ENCODE measurements around the gene GPRASP1. TPM values are rescaled to one million over a fixed set of nuclear protein-coding genes. Genes with fewer than 3 reads are reported as not detected.
"Not testable (repeated sequence)": the region's sequence is repeated elsewhere in the genome, so short reads cannot be mapped to it uniquely, and the experiment has no call there.

The GPRASP1 gene
- total RNA-seq, 6 experiments from 2014 or later = 0.76 to 1.1 (median 0.95) TPM

DNA sequence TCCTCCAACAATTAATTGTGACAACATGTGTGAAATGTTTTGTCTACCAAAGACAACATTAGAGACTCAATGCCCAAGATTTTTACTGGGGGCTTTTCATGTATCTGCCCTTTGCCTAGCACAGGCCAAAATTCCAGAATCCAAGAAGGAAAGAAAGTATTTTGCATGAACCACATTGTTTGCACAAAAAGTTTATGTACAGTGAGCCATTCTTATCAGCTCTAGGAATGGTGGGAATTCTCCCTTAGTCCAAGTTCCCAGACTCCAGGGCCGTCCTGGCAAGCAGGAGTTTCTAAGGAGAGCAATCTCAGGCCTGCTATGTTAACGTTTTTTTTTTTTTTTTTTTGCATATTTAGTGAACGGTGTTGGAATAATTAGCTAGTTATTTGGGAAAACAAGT lies 21.6 kb downstream of the GPRASP1 start:
- H3K36me3 Mint-ChIP-seq (ENCODE audit: low read depth) = peaks cover 5% of the 10 kb centered on the region; the same call in 1 of the 2 replicates

DNA sequence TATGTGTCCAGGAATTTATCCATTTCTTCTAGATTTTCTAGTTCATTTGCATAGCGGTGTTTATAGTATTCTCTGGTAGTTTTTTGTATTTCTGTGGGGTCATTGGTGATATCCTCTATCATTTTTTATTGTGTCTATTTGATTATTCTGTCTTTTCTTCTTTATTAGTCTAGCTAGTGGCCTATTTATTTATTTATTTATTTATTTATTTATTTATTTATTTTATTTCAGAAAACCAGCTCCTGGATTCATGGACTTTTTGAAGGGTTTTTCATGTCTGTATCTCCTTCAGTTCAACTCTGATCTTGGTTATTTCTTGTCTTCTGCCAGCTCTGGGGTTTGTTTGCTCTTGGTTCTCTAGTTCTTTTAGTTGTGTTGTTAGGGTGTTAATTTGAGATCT lies 26.2 kb downstream of the GPRASP1 start:
- not testable (repeated sequence) for DNase-seq; H3K27me3 Mint-ChIP-seq (ENCODE audit: insufficient read depth); H3K9me3 Mint-ChIP-seq; H3K27ac Mint-ChIP-seq; H3K4me3 Mint-ChIP-seq; H3K36me3 Mint-ChIP-seq (ENCODE audit: low read depth); H3K4me1 Mint-ChIP-seq (ENCODE audit: low read depth)

More for the DNA sequence above, 21.6 kb downstream of the GPRASP1 start:
- no peaks in the 10 kb centered on the region; the same call in 1 of the 2 replicates for H3K4me1 Mint-ChIP-seq (ENCODE audit: low read depth)
- H3K27ac Mint-ChIP-seq = no peak overlapping the region
- TF ChIP-seq CTCF (IDR thresholded peaks at IDR 0.05) = no peak
- H3K27me3 Mint-ChIP-seq (ENCODE audit: insufficient read depth) = no peaks in the 10 kb centered on the region
- H3K9me3 Mint-ChIP-seq = no peaks in the 10 kb centered on the region
- no peak overlapping the region for H3K4me3 Mint-ChIP-seq
- no peak for DNase-seq

GRCh38 chrX:102684772-102685520 lies 33.7 kb downstream of the GPRASP1 start:
- peaks cover 1% of the 10 kb centered on the region; the same call in 1 of the 2 replicates for H3K27me3 Mint-ChIP-seq (ENCODE audit: insufficient read depth)
- no peak for TF ChIP-seq CTCF (IDR thresholded peaks at IDR 0.05)
- H3K4me3 Mint-ChIP-seq = no peak overlapping the region
- no peak for DNase-seq
- no peak overlapping the region for H3K27ac Mint-ChIP-seq
- H3K4me1 Mint-ChIP-seq (ENCODE audit: low read depth) = no peaks in the 10 kb centered on the region
- H3K36me3 Mint-ChIP-seq (ENCODE audit: low read depth) = no peaks in the 10 kb centered on the region; the same call in 1 of the 2 replicates
- H3K9me3 Mint-ChIP-seq = peaks cover 6% of the 10 kb centered on the region; the same call in 1 of the 2 replicates

GRCh38 chrX:102694749-102695148 lies 43.5 kb downstream of the GPRASP1 start:
- H3K4me3 Mint-ChIP-seq = no peak overlapping the region
- no peak overlapping the region for H3K27ac Mint-ChIP-seq
- no peak for TF ChIP-seq CTCF (IDR thresholded peaks at IDR 0.05)
- H3K36me3 Mint-ChIP-seq (ENCODE audit: low read depth) = no peaks in the 10 kb centered on the region
- no peaks in the 10 kb centered on the region for H3K27me3 Mint-ChIP-seq (ENCODE audit: insufficient read depth)
- no peaks in the 10 kb centered on the region for H3K4me1 Mint-ChIP-seq (ENCODE audit: low read depth)
- H3K9me3 Mint-ChIP-seq = no peaks in the 10 kb centered on the region
- DNase-seq = no peak

DNA sequence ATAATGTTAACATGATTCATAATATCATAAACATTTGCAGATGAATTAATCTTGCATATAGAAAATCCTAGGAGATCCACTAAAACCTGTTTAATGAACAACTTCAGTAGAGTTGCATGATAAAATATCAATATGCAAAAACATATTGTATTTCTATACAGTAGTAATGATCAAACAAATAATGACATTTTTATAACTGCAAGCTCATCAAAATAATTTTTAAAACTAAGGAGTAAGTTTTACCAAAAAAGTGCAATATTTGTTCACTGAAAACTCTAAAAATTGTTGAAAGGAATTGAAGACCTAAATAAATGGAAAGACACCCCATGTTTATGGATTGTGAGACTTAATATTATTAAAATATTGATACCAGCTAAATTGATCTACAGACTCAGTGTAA lies 45.0 kb downstream of the GPRASP1 start:
- Mint-ChIP-seq H3K27me3 (ENCODE audit: insufficient read depth) (no peaks in the 10 kb centered on the region), H3K27ac (no peak overlapping the region), H3K4me3 (no peak overlapping the region), H3K36me3 (ENCODE audit: low read depth) (no peaks in the 10 kb centered on the region), H3K9me3 (no peaks in the 10 kb centered on the region), H3K4me1 (ENCODE audit: low read depth) (no peaks in the 10 kb centered on the region)
- DNase-seq = no peak
- no peak for TF ChIP-seq CTCF (IDR thresholded peaks at IDR 0.05)

- no peaks in the 10 kb centered on the region for H3K36me3 Mint-ChIP-seq (ENCODE audit: low read depth)
- H3K4me1 Mint-ChIP-seq (ENCODE audit: low read depth) = no peaks in the 10 kb centered on the region
- H3K4me3 Mint-ChIP-seq = no peak overlapping the region
- peak; percentile 4 for DNase-seq
- H3K27me3 Mint-ChIP-seq (ENCODE audit: insufficient read depth) = no peaks in the 10 kb centered on the region
- H3K9me3 Mint-ChIP-seq = no peaks in the 10 kb centered on the region
- TF ChIP-seq CTCF (IDR thresholded peaks at IDR 0.05) = no peak
- no peak overlapping the region; the same call in 1 of the 2 replicates for H3K27ac Mint-ChIP-seq
Measured at GRCh38 chrX:102697494-102697893, 46.2 kb downstream of the GPRASP1 start.

All from HFFc6 (cell line).